ENCODE data around the gene EFCAB5.

- no peak for TF ChIP-seq EZH2 (IDR thresholded peaks at IDR 0.05; ENCODE audit: borderline replicate concordance, control insufficient read depth, low read depth, low read length)
- TF ChIP-seq DPF2 (IDR thresholded peaks at IDR 0.05) = no peak
- no peak for TF ChIP-seq CTCF (IDR thresholded peaks at IDR 0.05 in 2 of 3, conservative IDR thresholded peaks at IDR 0.05 in 1 of 3; ENCODE audit: control insufficient read depth in 2 of 3, extremely low read depth in 1 of 3, insufficient read depth in 1 of 3, low read depth in 3 of 3, low read length in 3 of 3)
- TF ChIP-seq HSF1 (IDR thresholded peaks at IDR 0.05; ENCODE audit: low read depth, low read length) = no peak
- no peak for TF ChIP-seq POLR2A (IDR thresholded peaks at IDR 0.05; ENCODE audit: low read depth, low read length)
- TF ChIP-seq RELB (IDR thresholded peaks at IDR 0.05; ENCODE audit: low read depth) = no peak
Observed at GRCh38 chr17:30101686-30102390, 160.4 kb downstream of the EFCAB5 start.

All from GM12878 (cell line).